IPS DF 19.7 (cell line): ENCODE data around the gene TMEM203.

Experiments
- DNase-seq: peaks from one replicate; pipeline ENCODE4 v3.0.0-alpha.2; 2013; ENCODE audit warnings: low read depth, low spot score

Gene TMEM203

GRCh38 chr9:137230705-137231371 lies 25.4 kb upstream of the TMEM203 start, which contains the start of gene SLC34A3:
Gene SLC34A3 (plus strand): TSS chr9:137230901. CDS start chr9:137231703, 802 bp downstream.
- DNase-seq = no peak

- no peak for DNase-seq
Observed at GRCh38 chr9:137229903-137230704, 24.7 kb upstream of the TMEM203 start.

- no peak for DNase-seq
Observed at GRCh38 chr9:137228968-137229896, 23.8 kb upstream of the TMEM203 start.

- no peak for DNase-seq
Observed at GRCh38 chr9:137228506-137228967, 23.1 kb upstream of the TMEM203 start.

GRCh38 chr9:137227853-137228505 lies 22.5 kb upstream of the TMEM203 start:
- DNase-seq = no peak

- DNase-seq = no peak
Observed at GRCh38 chr9:137227054-137227852, 21.8 kb upstream of the TMEM203 start, which contains the start of gene RNF224. Gene RNF224 (plus strand): TSS chr9:137227502. CDS start chr9:137228336, 834 bp downstream.

- DNase-seq = no peak
Observed at GRCh38 chr9:137226338-137227053, 21.0 kb upstream of the TMEM203 start.

GRCh38 chr9:137225699-137226331 lies 20.4 kb upstream of the TMEM203 start:
- DNase-seq = no peak

GRCh38 chr9:137224830-137225694 lies 19.6 kb upstream of the TMEM203 start, which contains the start of gene CYSRT1:
Gene CYSRT1 (plus strand): TSS chr9:137225174. CDS start chr9:137225622, 448 bp downstream.
- DNase-seq = no peak

- peak; percentile 86 for DNase-seq
Observed at GRCh38 chr9:137223078-137223970, 17.9 kb upstream of the TMEM203 start.

- DNase-seq = no peak
Observed at GRCh38 chr9:137222190-137223077, 17.0 kb upstream of the TMEM203 start, which contains the start of gene RNF208. Gene RNF208 (minus strand): TSS chr9:137222240. CDS start chr9:137221212, 1,028 bp downstream.

GRCh38 chr9:137221506-137222111 lies 16.2 kb upstream of the TMEM203 start:
- no peak for DNase-seq

GRCh38 chr9:137221095-137221505 lies 15.7 kb upstream of the TMEM203 start:
- no peak for DNase-seq

- DNase-seq = no peak
Observed at GRCh38 chr9:137220317-137221094, 15.1 kb upstream of the TMEM203 start.
